ENCODE measurements around the gene RASGRP1.

RASGRP1 gene

DNA sequence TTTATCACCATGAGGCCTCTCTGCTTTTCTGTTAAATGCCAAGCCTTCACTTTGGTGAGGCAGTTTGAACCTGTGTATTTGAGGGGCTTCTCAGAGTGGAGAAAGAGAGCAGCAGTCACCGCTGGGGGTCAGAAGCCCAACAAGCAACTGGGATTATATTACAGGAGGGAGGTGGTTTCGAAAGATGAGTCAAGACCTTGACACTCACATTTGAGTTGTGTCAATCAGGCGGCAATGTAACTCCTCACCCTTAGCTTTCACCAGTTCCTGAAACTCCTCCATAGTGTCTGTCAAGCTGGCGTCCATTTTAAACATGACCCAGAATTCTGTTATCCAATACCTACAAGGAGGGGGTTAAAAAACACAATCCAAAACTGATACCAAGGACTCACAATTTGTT is 46.5 kb downstream of the RASGRP1 start:
- TF ChIP-seq, protein P1, sequence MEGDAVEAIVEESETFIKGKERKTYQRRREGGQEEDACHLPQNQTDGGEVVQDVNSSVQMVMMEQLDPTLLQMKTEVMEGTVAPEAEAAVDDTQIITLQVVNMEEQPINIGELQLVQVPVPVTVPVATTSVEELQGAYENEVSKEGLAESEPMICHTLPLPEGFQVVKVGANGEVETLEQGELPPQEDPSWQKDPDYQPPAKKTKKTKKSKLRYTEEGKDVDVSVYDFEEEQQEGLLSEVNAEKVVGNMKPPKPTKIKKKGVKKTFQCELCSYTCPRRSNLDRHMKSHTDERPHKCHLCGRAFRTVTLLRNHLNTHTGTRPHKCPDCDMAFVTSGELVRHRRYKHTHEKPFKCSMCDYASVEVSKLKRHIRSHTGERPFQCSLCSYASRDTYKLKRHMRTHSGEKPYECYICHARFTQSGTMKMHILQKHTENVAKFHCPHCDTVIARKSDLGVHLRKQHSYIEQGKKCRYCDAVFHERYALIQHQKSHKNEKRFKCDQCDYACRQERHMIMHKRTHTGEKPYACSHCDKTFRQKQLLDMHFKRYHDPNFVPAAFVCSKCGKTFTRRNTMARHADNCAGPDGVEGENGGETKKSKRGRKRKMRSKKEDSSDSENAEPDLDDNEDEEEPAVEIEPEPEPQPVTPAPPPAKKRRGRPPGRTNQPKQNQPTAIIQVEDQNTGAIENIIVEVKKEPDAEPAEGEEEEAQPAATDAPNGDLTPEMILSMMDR (IDR thresholded peaks at IDR 0.05; ENCODE audit: low read depth, low read length), result no peak
- no peak for DNase-seq (ENCODE audit: extremely low read depth, low read depth)

DNA sequence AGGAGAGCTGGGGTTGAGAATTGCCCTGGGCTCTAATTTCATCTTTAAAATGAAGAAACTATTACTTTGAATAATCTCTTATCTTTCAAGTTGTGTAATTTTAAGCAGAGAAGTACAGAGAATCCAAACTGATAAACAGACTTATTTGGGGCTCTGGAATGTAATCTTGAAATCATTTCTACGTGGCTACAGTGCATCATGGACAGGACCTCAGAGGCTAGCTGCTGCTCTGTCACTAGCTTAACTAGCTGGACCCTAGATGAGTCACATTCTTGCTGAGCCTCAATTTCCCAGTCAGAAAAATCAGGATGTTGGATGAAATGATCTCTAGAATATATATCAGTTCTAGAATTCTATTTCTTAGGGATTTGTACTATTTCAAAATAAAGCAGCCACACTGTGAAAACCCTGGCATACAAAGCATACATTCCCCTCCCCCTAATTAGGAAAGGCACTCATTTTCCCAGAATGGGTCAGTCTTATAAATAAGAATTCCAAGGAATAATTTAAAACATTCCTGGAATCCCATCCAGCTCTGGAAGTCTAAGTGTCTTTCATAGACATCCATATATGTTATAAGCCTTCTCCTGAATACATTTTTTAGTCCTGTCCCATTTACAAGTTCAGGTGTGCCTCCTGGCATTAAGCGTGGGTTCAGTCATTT is 47.2 kb downstream of the RASGRP1 start:
- TF ChIP-seq, protein P1 (IDR thresholded peaks at IDR 0.05; ENCODE audit: low read depth, low read length), result no peak
- DNase-seq (ENCODE audit: extremely low read depth, low read depth), result no peak

DNA sequence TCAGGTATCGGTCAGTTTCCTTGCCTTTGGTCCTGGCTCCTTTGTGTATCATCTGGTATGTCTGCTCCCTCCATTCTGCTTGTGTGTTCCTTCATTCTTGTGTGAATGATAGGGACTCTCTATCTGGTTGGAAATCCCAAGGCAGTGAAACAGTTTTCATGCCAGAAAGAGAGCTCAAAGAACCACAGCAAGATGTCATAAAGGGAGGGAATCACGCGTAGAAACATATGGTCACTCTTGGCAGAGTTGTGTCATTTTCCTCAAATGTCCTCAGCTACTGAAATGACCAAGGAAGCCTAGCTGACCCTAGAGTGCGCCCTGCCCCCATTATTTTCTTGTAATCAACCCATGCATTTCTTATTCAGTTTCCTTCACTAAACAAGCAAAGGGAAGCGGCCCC is 48.0 kb downstream of the RASGRP1 start:
- no peak for DNase-seq (ENCODE audit: extremely low read depth, low read depth)

DNA sequence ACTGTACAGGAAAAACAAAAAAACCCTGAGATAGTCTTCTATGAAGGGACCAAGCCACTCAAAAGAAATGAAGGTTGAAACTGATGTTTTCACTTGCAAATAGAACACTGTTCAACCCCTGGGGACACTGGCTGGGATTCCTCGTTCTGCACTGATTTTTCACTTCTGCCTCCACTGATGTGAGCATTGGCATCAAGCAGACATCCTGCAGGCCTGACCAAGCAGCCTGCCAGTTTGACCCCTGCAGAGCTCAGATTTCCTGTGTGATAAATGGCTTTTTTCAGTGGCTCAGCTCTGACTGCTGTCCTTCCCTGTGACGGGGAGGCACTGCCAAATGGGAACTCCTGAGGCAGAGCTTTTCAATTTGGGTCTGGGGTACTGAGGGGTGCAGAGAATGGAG is 50.0 kb downstream of the RASGRP1 start:
- TF ChIP-seq, protein P1 (IDR thresholded peaks at IDR 0.05; ENCODE audit: low read depth, low read length), result no peak
- DNase-seq (ENCODE audit: extremely low read depth, low read depth), result no peak

More for the DNA sequence above, 48.0 kb downstream of the RASGRP1 start:
- TF ChIP-seq, protein P1 (IDR thresholded peaks at IDR 0.05; ENCODE audit: low read depth, low read length), result no peak

DNA sequence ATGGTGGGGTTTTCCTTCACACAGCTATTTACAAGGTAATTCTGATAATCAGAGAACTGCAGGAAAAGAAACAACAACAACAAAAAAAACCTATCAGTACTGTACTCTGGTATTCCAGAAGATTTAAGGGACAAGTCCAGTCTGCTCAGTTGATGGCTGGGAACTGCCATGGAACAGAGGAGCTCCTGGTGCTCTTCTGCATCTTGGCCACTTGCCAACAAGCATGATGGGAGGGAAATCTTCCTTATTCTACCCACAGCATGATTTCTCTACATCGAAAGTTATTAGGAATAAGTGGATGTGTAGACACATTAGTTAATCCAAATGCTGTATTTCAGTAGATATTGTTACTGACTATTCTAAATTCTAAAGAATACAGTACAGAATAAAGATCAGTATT is 51.7 kb downstream of the RASGRP1 start:
- TF ChIP-seq, protein P1 (IDR thresholded peaks at IDR 0.05; ENCODE audit: low read depth, low read length), result no peak
- no peak for DNase-seq (ENCODE audit: extremely low read depth, low read depth)

DNA sequence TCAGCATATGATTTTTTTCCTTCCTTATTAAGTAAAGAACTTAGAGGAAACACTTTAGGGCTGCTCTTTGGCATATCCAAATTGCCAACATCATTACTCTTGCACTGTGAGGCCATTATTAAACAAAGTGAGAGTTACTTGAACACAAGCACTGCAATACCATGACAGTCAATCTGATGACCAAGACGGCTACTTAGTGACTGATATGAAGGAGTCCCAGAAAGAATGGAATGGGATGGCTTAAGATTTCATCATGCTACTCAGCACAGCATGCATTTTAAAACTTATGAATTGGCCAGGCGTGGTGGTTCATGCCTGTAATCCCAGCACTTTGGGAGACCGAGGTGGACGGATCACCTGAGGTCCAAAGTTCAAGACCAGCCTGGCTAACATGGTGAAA is 55.5 kb downstream of the RASGRP1 start:
- TF ChIP-seq, protein P1 (IDR thresholded peaks at IDR 0.05; ENCODE audit: low read depth, low read length), result no peak
- no peak for DNase-seq (ENCODE audit: extremely low read depth, low read depth)

DNA sequence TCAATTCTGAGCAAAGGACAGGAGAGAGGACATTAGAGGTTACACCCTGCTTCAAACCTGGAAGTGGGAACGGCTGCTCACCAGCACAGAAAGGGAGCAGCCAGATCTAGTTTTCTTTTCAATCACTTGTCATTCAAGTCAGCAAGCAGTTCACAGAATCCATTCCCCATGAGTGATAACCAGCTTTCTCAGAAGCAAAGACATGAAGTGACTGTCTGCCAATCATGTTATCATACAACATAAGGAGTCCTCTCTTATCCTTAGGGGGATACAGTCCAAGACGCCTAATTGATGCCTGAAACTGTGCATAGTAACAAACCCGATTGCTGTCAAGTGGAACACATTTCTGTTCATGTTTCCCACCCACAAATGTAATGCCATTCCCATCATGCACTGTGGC is 56.0 kb downstream of the RASGRP1 start:
- TF ChIP-seq, protein P1 (IDR thresholded peaks at IDR 0.05; ENCODE audit: low read depth, low read length), result no peak
- DNase-seq (ENCODE audit: extremely low read depth, low read depth), result no peak
